Renal cortex interstitium (tissue), 11 donors: ENCODE measurements around the gene MRPL45. TPM values are rescaled to one million over a fixed set of nuclear protein-coding genes. Genes with fewer than 3 reads are reported as not detected.

Experiments
- DNase-seq, 11 donors: peaks; one replicate each; pipeline ENCODE4 v3.0.0-alpha.2; 2013; ENCODE audit warnings: low read depth in 9 of 11, low spot score in 4 of 11; ENCODE audit errors: extremely low read depth in 1 of 11
- polyA plus RNA-seq, 3 donors: library from polyadenylated mRNA; unstranded; fragments of 120-200 nt; gene quantifications; one replicate each; pipeline ENCODE4 v1.2.1, GENCODE V29; 2013; ENCODE audit not compliant: insufficient read length in 3 of 3

The MRPL45 gene
- polyA plus RNA-seq, 3 donors = 54.3 to 72.7 (median 61.9) TPM

GRCh38 chr17:38358586-38359513, 61.9 kb downstream of the MRPL45 start:
- DNase-seq = no peak

- no peak for DNase-seq
These were observed 64.9 kb downstream of the MRPL45 start for GRCh38 chr17:38361694-38362465.

- no peak for DNase-seq
These were observed 66.0 kb downstream of the MRPL45 start for GRCh38 chr17:38363016-38363415.

- no peak for DNase-seq
These were observed 67.8 kb downstream of the MRPL45 start for GRCh38 chr17:38364741-38365140.

GRCh38 chr17:38369124-38369886, 72.3 kb downstream of the MRPL45 start:
- no peak for DNase-seq

Other genes with a start within 250 kb of the MRPL45 start
- not detected for gene TBC1D3C, start 228.5 kb upstream of the MRPL45 start, polyA plus RNA-seq
- not detected for gene TBC1D3E, start 169.2 kb upstream of the MRPL45 start, polyA plus RNA-seq
- not detected for gene TBC1D3, start 104.6 kb upstream of the MRPL45 start, polyA plus RNA-seq
- gene GPR179, start 46.8 kb downstream of the MRPL45 start, polyA plus RNA-seq = under 1 TPM; 0.06 to 0.44 (median 0.19) TPM
- 10 to 100 TPM; 17.4 to 19.8 (median 19.2) TPM for gene SOCS7, start 54.7 kb downstream of the MRPL45 start, polyA plus RNA-seq
- 10 to 100 TPM; 51.3 to 60.8 (median 53.2) TPM for gene ARHGAP23, start 131.3 kb downstream of the MRPL45 start, polyA plus RNA-seq